ENCODE data around the gene SPAG4.

- TF ChIP-seq CTCF (IDR thresholded peaks at IDR 0.05) (no peak), EZH2phosphoT487 (IDR thresholded peaks at IDR 0.05) (no peak), EZH2 (IDR thresholded peaks at IDR 0.05) (no peak)
These were observed 1.1 kb downstream of the SPAG4 start for GRCh38 chr20:35616465-35617396.
